GM18526 (cell line): ENCODE measurements around the gene PANK4.

ENCODE experiments used
- POLR2A ChIP-seq: IDR thresholded peaks from 3 replicates; pipeline ENCODE4 v1.6.1; 2011; ENCODE audit not compliant: insufficient read length; ENCODE audit errors: extremely low read depth

Gene PANK4

GRCh38 chr1:2474104-2474844 is 52.1 kb downstream of the PANK4 start:
- TF ChIP-seq POLR2A = no peak

GRCh38 chr1:2473198-2473597 is 53.2 kb downstream of the PANK4 start:
- TF ChIP-seq POLR2A = no peak

GRCh38 chr1:2472561-2473177 is 53.7 kb downstream of the PANK4 start:
- TF ChIP-seq POLR2A = no peak

GRCh38 chr1:2472109-2472508 is 54.3 kb downstream of the PANK4 start:
- TF ChIP-seq POLR2A = no peak

- TF ChIP-seq POLR2A = no peak
Observed at GRCh38 chr1:2471587-2472001, 54.8 kb downstream of the PANK4 start.

- no peak for TF ChIP-seq POLR2A
Observed at GRCh38 chr1:2471159-2471471, 55.3 kb downstream of the PANK4 start.

GRCh38 chr1:2470290-2471158 is 55.9 kb downstream of the PANK4 start:
- TF ChIP-seq POLR2A = no peak

GRCh38 chr1:2469103-2469940 is 57.1 kb downstream of the PANK4 start:
- TF ChIP-seq POLR2A = no peak

- no peak for TF ChIP-seq POLR2A
Observed at GRCh38 chr1:2468540-2468939, 57.9 kb downstream of the PANK4 start.

GRCh38 chr1:2468041-2468472 is 58.3 kb downstream of the PANK4 start:
- no peak for TF ChIP-seq POLR2A

GRCh38 chr1:2466958-2467554 is 59.3 kb downstream of the PANK4 start:
- TF ChIP-seq POLR2A = no peak

GRCh38 chr1:2466270-2466665 is 60.1 kb downstream of the PANK4 start:
- no peak for TF ChIP-seq POLR2A

- no peak for TF ChIP-seq POLR2A
Observed at GRCh38 chr1:2465371-2466269, 60.8 kb downstream of the PANK4 start.

- no peak for TF ChIP-seq POLR2A
Observed at GRCh38 chr1:2463396-2463795, 63.0 kb downstream of the PANK4 start.
